Liver (tissue), 9 donors: Measurements from ENCODE around the gene RNF152. TPM values are rescaled to one million over a fixed set of nuclear protein-coding genes. Genes with fewer than 3 reads are reported as not detected.
A peak's percentile ranks its signal among the peaks of the same experiment; 100 is the strongest.

ENCODE experiments used
- DNase-seq: peaks from one replicate; pipeline ENCODE4 v3.0.0-alpha.2; 2017; ENCODE audit warnings: low spot score
- H3K27ac ChIP-seq, 2 donors: one replicate each; pipeline ENCODE4 v1.7.0; 2013; ENCODE audit warnings: inconsistent platforms in 2 of 2, low read length in 2 of 2, control low read depth in 1 of 2, low read depth in 1 of 2, mild to moderate bottlenecking in 1 of 2
- H3K27me3 ChIP-seq, 4 donors: one replicate each; pipeline versions ENCODE4 v1.6.1 to v1.7.0; 2013; ENCODE audit warnings: low read length in 3 of 4, inconsistent platforms in 1 of 4, mild to moderate bottlenecking in 1 of 4, moderate library complexity in 1 of 4; ENCODE audit not compliant: control insufficient read depth in 4 of 4, insufficient read depth in 4 of 4
- H3K36me3 ChIP-seq, 4 donors: one replicate each; pipeline versions ENCODE4 v1.6.1 to v1.7.0; 2013; ENCODE audit warnings: low read length in 3 of 4, mild to moderate bottlenecking in 3 of 4, low read depth in 1 of 4, moderate library complexity in 1 of 4; ENCODE audit not compliant: control insufficient read depth in 4 of 4, insufficient read depth in 3 of 4
- H3K4me1 ChIP-seq, 4 donors: one replicate each; pipeline versions ENCODE4 v1.6.1 to v1.7.0; 2013; ENCODE audit warnings: low read length in 3 of 4, mild to moderate bottlenecking in 3 of 4, moderate library complexity in 1 of 4; ENCODE audit not compliant: control insufficient read depth in 4 of 4, insufficient read depth in 4 of 4
- H3K4me3 ChIP-seq, 3 donors: one replicate each; pipeline versions ENCODE4 v1.6.1 to v1.7.0; 2013; ENCODE audit warnings: low read length in 3 of 3, control low read depth in 1 of 3, low read depth in 1 of 3, mild to moderate bottlenecking in 1 of 3
- H3K9ac ChIP-seq, 2 donors: one replicate each; pipeline ENCODE4 v1.7.0; 2013; ENCODE audit warnings: low read length in 2 of 2, mild to moderate bottlenecking in 2 of 2, moderate library complexity in 2 of 2, control low read depth in 1 of 2, low read depth in 1 of 2
- H3K9me3 ChIP-seq, 4 donors: one replicate each; pipeline versions ENCODE4 v1.6.1 to v1.7.0; 2013; ENCODE audit warnings: low read length in 3 of 4; ENCODE audit not compliant: control insufficient read depth in 4 of 4
- EGR1 ChIP-seq, 2 donors: IDR thresholded peaks; 2 replicates each; pipeline ENCODE4 v1.6.1; 2016 to 2018; ENCODE audit warnings: antibody characterized with exemption in 2 of 2, low read depth in 2 of 2
- FOXA1 ChIP-seq: IDR thresholded peaks from 2 replicates; pipeline ENCODE4 v1.6.1; 2016; ENCODE audit warnings: antibody characterized with exemption
- FOXA2 ChIP-seq: IDR thresholded peaks from 2 replicates; pipeline ENCODE4 v1.6.1; 2016; ENCODE audit warnings: antibody characterized with exemption
- GABPA ChIP-seq, 2 donors: IDR thresholded peaks in 1 of 2; conservative IDR thresholded peaks in 1 of 2; 2 replicates each; pipeline ENCODE4 v1.6.1; 2016; ENCODE audit warnings: antibody characterized with exemption in 2 of 2, mild to moderate bottlenecking in 1 of 2, moderate library complexity in 1 of 2
- HNF4A ChIP-seq, 2 donors: conservative IDR thresholded peaks; 2 replicates each; pipeline ENCODE4 v1.6.1; 2016; ENCODE audit warnings: antibody characterized with exemption in 2 of 2, mild to moderate bottlenecking in 2 of 2
- HNF4G ChIP-seq: IDR thresholded peaks from 2 replicates; pipeline ENCODE4 v1.6.1; 2016; ENCODE audit warnings: antibody characterized with exemption
- JUND ChIP-seq, 2 donors: IDR thresholded peaks; 2 replicates each; pipeline ENCODE4 v1.6.1; 2016; ENCODE audit warnings: antibody characterized with exemption in 2 of 2
- NR2F2 ChIP-seq: IDR thresholded peaks from 2 replicates; pipeline ENCODE4 v1.6.1; 2016; ENCODE audit warnings: antibody characterized with exemption
- RAD21 ChIP-seq, 2 donors: IDR thresholded peaks; 2 replicates each; pipeline ENCODE4 v1.6.1; 2016; ENCODE audit warnings: antibody characterized with exemption in 2 of 2, mild to moderate bottlenecking in 2 of 2
- RXRA ChIP-seq, 2 donors: IDR thresholded peaks; 2 replicates each; pipeline ENCODE4 v1.6.1; 2017 to 2018; ENCODE audit warnings: antibody characterized with exemption in 2 of 2, mild to moderate bottlenecking in 1 of 2
- SP1 ChIP-seq: IDR thresholded peaks from 2 replicates; pipeline ENCODE4 v1.6.1; 2018; ENCODE audit warnings: antibody characterized with exemption, mild to moderate bottlenecking
- TAF1 ChIP-seq: conservative IDR thresholded peaks from 2 replicates; pipeline ENCODE4 v1.6.1; 2016; ENCODE audit warnings: antibody characterized with exemption, mild to moderate bottlenecking
- YY1 ChIP-seq: IDR thresholded peaks from 2 replicates; pipeline ENCODE4 v1.6.1; 2016; ENCODE audit warnings: antibody characterized with exemption, mild to moderate bottlenecking
- WGBS: extraction: QIAGEN DNeasy Blood & Tissue Kit; methylation state at CpG from one replicate; pipeline ENCODE4 v1.1.7; 2013; 5-methylcytosine and 5-hydroxymethylcytosine counted together
- polyA plus RNA-seq, 2 donors: library from polyadenylated mRNA; stranded (reverse) in 1 of 2; unstranded in 1 of 2; fragments of 200-250 nt in 1 of 2; fragments of >200 nt in 1 of 2; fragmentation: Nextera tagmentation in 1 of 2; extraction: Ambion mirVana in 1 of 2; gene quantifications; one replicate each; pipeline versions ENCODE4 v1.2.1 to v1.2.3, GENCODE V29; 2013 to 2015
- total RNA-seq, 2 donors: library from RNA; depleted of rRNA; stranded (reverse); fragments of >200 nt; gene quantifications; one replicate each; pipeline ENCODE4 v1.2.3, GENCODE V29; 2014
- TF ChIP-seq, protein P1 (sequence below): IDR thresholded peaks from 2 replicates; pipeline ENCODE4 v1.6.1; 2016; ENCODE audit warnings: antibody characterized with exemption
- TF ChIP-seq, protein P2 (sequence below): fragments of 150-350 bp; IDR thresholded peaks from 2 replicates; pipeline ENCODE4 v1.5.1; 2017; ENCODE audit warnings: improper control_type of control experiment, low read depth, low read length; ENCODE audit not compliant: missing input control
- TF ChIP-seq, protein P3 (sequence below): IDR thresholded peaks from 2 replicates; pipeline ENCODE4 v1.6.1; 2016; ENCODE audit warnings: antibody characterized with exemption, mild to moderate bottlenecking
- TF ChIP-seq, protein P4 (sequence below): IDR thresholded peaks from 2 replicates; pipeline ENCODE4 v1.6.1; 2016; ENCODE audit warnings: antibody characterized with exemption
- donor health status: healthy.
- donor health status: healthy.
- donor health status: healthy.
- donor health status: healthy.
- donor health status: healthy.

RNF152 gene
- total and polyA plus RNA-seq, 4 donors = 6.8 to 115 (median 10.6) TPM

DNA sequence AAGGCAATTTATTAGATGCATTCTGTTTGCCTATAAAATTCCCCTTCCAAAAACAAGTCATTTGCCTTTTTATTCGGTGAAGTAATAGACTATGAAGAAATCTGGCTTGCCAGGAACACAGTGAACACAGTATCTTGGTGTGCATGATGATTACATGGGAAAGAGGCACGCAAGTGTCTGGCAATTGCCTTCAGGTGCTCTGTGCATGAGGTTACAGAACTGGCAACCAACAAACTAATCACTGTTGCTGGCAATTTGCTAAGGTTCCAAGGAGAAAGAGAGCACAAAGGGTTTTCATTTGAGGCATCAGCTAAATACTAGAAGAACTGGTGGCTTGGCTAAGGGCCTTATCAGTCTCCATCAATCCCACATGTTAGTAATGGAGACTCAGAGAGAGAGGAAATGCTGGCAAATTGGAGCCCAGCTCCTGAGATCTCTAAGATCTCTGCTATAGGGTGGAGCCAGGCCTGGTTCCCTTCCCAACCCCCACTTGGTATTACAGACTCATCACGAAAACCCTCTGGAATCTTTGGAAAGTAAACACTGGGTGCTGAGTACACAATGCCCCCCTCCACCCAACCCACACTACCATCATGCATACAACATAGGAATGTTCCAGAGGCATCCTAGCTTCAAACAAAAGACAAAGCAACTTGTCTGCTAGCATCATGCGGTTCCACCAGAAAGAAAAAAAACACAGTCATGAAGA, 10.4 kb downstream of the RNF152 start:
- Histone ChIP-seq H3K27ac (no peak overlapping the region), H3K9me3 (no peaks in the 10 kb centered on the region), H3K4me3 (no peak overlapping the region), H3K9ac (no peak overlapping the region), H3K27me3 (no peaks in the 10 kb centered on the region), H3K36me3 (peaks cover 0 to 30% (median 11%) of the 10 kb centered on the region in 4 donors), H3K4me1 (peaks cover 0 to 5% (median 1%) of the 10 kb centered on the region in 4 donors)
- no peak for DNase-seq
- WGBS = 70% methylated on average over 4 of the region's 4 CpGs
- TF ChIP-seq JUND (IDR thresholded peaks at IDR 0.05) (no peak), EGR1 (IDR thresholded peaks at IDR 0.05; ENCODE audit: low read depth in 2 of 2) (no peak), RXRA (IDR thresholded peaks at IDR 0.05) (no peak), NR2F2 (no peak), TAF1 (no peak), SP1 (no peak)
- TF ChIP-seq, protein P1, sequence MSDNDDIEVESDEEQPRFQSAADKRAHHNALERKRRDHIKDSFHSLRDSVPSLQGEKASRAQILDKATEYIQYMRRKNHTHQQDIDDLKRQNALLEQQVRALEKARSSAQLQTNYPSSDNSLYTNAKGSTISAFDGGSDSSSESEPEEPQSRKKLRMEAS = no peak
- TF ChIP-seq, protein P2, sequence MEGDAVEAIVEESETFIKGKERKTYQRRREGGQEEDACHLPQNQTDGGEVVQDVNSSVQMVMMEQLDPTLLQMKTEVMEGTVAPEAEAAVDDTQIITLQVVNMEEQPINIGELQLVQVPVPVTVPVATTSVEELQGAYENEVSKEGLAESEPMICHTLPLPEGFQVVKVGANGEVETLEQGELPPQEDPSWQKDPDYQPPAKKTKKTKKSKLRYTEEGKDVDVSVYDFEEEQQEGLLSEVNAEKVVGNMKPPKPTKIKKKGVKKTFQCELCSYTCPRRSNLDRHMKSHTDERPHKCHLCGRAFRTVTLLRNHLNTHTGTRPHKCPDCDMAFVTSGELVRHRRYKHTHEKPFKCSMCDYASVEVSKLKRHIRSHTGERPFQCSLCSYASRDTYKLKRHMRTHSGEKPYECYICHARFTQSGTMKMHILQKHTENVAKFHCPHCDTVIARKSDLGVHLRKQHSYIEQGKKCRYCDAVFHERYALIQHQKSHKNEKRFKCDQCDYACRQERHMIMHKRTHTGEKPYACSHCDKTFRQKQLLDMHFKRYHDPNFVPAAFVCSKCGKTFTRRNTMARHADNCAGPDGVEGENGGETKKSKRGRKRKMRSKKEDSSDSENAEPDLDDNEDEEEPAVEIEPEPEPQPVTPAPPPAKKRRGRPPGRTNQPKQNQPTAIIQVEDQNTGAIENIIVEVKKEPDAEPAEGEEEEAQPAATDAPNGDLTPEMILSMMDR = no peak

DNA sequence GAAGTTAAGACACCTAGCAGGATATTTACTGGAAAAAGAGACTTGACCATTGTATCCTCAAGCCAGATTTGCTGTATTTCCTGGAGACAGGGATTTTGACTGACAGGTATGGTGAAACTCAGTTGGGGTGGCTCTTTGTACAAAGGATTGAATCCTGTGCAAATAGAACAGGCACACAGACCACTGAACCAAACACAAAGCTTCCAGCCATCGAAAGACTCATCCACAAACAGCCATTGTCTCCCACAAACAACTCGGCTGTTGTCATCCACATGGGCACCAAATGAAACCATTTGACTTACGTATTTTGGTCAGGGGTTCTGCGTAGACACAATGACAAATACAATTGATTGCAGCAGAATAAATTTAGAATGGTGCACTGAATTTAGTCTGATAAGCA, 15.9 kb downstream of the RNF152 start:
- 90% methylated on average over 4 of the region's 4 CpGs for WGBS
- H3K4me3 ChIP-seq = no peak overlapping the region
- no peaks in the 10 kb centered on the region for H3K4me1 ChIP-seq
- H3K9ac ChIP-seq = no peak overlapping the region
- no peak for DNase-seq
- H3K9me3 ChIP-seq = no peaks in the 10 kb centered on the region
- TF ChIP-seq FOXA2 (no peak), FOXA1 (no peak), HNF4G (no peak)
- no peaks in the 10 kb centered on the region for H3K27me3 ChIP-seq
- H3K36me3 ChIP-seq = peaks cover 0 to 21% (median 11%) of the 10 kb centered on the region in 4 donors
- H3K27ac ChIP-seq = no peak overlapping the region

DNA sequence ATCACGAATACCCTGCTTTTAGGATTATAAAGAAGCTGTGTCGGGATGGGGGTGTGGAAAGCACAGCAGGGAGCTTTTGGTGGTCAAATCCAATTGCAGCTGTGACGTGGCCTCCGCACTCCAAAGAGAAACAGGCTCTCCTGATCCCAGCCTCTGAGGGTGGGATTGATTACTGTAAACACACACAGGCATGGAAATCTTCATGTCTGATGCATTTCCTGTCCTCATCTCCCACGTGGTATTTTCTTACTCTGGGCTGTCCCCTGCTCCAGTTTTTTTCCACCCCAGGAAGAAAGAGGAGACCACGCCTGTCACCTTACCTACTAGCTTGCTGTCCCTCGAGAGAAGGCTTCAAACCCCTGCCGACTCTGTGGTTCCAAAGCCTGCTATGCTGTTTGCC, 22.7 kb downstream of the RNF152 start:
- H3K9me3 ChIP-seq = no peaks in the 10 kb centered on the region
- H3K9ac ChIP-seq = no peak overlapping the region
- H3K27ac ChIP-seq = peak overlapping the region in 1 of 2 donors; percentile 30
- peaks cover 0 to 7% (median under 1%) of the 10 kb centered on the region in 4 donors for H3K36me3 ChIP-seq
- TF ChIP-seq RAD21 (IDR thresholded peaks at IDR 0.05) = no peak
- TF ChIP-seq JUND (IDR thresholded peaks at IDR 0.05) = no peak
- no peak for TF ChIP-seq HNF4G
- no peak for TF ChIP-seq GABPA (IDR thresholded peaks at IDR 0.05 in 1 of 2, conservative IDR thresholded peaks at IDR 0.05 in 1 of 2)
- no peak for TF ChIP-seq RXRA (IDR thresholded peaks at IDR 0.05)
- TF ChIP-seq YY1 = no peak
- TF ChIP-seq, protein P3, sequence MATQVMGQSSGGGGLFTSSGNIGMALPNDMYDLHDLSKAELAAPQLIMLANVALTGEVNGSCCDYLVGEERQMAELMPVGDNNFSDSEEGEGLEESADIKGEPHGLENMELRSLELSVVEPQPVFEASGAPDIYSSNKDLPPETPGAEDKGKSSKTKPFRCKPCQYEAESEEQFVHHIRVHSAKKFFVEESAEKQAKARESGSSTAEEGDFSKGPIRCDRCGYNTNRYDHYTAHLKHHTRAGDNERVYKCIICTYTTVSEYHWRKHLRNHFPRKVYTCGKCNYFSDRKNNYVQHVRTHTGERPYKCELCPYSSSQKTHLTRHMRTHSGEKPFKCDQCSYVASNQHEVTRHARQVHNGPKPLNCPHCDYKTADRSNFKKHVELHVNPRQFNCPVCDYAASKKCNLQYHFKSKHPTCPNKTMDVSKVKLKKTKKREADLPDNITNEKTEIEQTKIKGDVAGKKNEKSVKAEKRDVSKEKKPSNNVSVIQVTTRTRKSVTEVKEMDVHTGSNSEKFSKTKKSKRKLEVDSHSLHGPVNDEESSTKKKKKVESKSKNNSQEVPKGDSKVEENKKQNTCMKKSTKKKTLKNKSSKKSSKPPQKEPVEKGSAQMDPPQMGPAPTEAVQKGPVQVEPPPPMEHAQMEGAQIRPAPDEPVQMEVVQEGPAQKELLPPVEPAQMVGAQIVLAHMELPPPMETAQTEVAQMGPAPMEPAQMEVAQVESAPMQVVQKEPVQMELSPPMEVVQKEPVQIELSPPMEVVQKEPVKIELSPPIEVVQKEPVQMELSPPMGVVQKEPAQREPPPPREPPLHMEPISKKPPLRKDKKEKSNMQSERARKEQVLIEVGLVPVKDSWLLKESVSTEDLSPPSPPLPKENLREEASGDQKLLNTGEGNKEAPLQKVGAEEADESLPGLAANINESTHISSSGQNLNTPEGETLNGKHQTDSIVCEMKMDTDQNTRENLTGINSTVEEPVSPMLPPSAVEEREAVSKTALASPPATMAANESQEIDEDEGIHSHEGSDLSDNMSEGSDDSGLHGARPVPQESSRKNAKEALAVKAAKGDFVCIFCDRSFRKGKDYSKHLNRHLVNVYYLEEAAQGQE = no peak
- TF ChIP-seq HNF4A (conservative IDR thresholded peaks at IDR 0.05) = no peak
- TF ChIP-seq, protein P4, sequence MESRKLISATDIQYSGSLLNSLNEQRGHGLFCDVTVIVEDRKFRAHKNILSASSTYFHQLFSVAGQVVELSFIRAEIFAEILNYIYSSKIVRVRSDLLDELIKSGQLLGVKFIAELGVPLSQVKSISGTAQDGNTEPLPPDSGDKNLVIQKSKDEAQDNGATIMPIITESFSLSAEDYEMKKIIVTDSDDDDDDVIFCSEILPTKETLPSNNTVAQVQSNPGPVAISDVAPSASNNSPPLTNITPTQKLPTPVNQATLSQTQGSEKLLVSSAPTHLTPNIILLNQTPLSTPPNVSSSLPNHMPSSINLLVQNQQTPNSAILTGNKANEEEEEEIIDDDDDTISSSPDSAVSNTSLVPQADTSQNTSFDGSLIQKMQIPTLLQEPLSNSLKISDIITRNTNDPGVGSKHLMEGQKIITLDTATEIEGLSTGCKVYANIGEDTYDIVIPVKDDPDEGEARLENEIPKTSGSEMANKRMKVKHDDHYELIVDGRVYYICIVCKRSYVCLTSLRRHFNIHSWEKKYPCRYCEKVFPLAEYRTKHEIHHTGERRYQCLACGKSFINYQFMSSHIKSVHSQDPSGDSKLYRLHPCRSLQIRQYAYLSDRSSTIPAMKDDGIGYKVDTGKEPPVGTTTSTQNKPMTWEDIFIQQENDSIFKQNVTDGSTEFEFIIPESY = no peak
- TF ChIP-seq, protein P2 = no peak
- no peak for TF ChIP-seq FOXA1
- no peak for TF ChIP-seq TAF1
- TF ChIP-seq FOXA2 = no peak
- H3K4me3 ChIP-seq = no peak overlapping the region
- peaks cover 0 to 10% (median under 1%) of the 10 kb centered on the region in 4 donors for H3K4me1 ChIP-seq
- DNase-seq = no peak
- no peaks in the 10 kb centered on the region for H3K27me3 ChIP-seq
- 72% methylated on average over 8 of the region's 8 CpGs for WGBS
